Liver (tissue), 2 donors: Measurements from ENCODE around the gene BAHD1.

Experiments
- CTCF ChIP-seq: fragments of 150-350 bp; IDR thresholded peaks from 2 replicates; pipeline ENCODE4 v1.5.1; 2017; ENCODE audit warnings: improper control_type of control experiment, low read depth, low read length; ENCODE audit not compliant: missing input control
- REST ChIP-seq: IDR thresholded peaks from 2 replicates; pipeline ENCODE4 v1.6.1; 2016; ENCODE audit warnings: antibody characterized with exemption, mild to moderate bottlenecking
- donor health status: healthy.

- no peak for TF ChIP-seq CTCF
- no peak for TF ChIP-seq REST
Observed at GRCh38 chr15:40472171-40472727, 31.5 kb downstream of the BAHD1 start.
